ENCODE results near the gene NKAIN4.

GRCh38 chr20:63239431-63239830, 14.8 kb downstream of the NKAIN4 start:
- no peak for TF ChIP-seq CTCF (IDR thresholded peaks at IDR 0.05; ENCODE audit: poor library complexity)
- no peak for TF ChIP-seq EZH2phosphoT487 (IDR thresholded peaks at IDR 0.05; ENCODE audit: low read depth, severe bottlenecking, unreplicated experiment)
